GM23248 (cell line): ENCODE data around the gene CYTL1. TPM values are rescaled to one million over a fixed set of nuclear protein-coding genes. Genes with fewer than 3 reads are reported as not detected.

Source experiments
- DNase-seq: peaks from one replicate; pipeline ENCODE4 v3.0.0-alpha.2; 2015
- H2AFZ ChIP-seq: fragments of 200-600 bp; sonication (generic); 2 replicates; pipeline ENCODE4 v1.6.1; 2016; ENCODE audit warnings: antibody characterized with exemption
- H3F3A ChIP-seq: fragments of 200-600 bp; sonication (generic); 2 replicates; pipeline ENCODE4 v1.6.1; 2016; ENCODE audit warnings: mild to moderate bottlenecking, antibody characterized with exemption, mixed run types; ENCODE audit not compliant: insufficient read depth
- H3K27ac ChIP-seq: fragments of 200-600 bp; sonication (generic); 2 replicates; pipeline ENCODE4 v1.5.1; 2016; ENCODE audit warnings: mild to moderate bottlenecking
- H3K27me3 ChIP-seq: fragments of 200-600 bp; sonication (generic); replicated peaks from 2 replicates; pipeline ENCODE4 v1.6.1; 2016; ENCODE audit warnings: mild to moderate bottlenecking; ENCODE audit not compliant: insufficient read depth
- H3K36me3 ChIP-seq: fragments of 200-600 bp; sonication (generic); 2 replicates; pipeline ENCODE4 v1.6.1; 2016; ENCODE audit warnings: low read depth, mild to moderate bottlenecking
- H3K4me1 ChIP-seq: fragments of 200-600 bp; sonication (generic); 2 replicates; pipeline ENCODE4 v1.6.1; 2016; ENCODE audit warnings: mild to moderate bottlenecking; ENCODE audit not compliant: insufficient read depth
- H3K4me2 ChIP-seq: fragments of 200-600 bp; sonication (generic); one replicate; pipeline ENCODE4 v1.6.1; 2016; ENCODE audit warnings: mild to moderate bottlenecking; ENCODE audit not compliant: unreplicated experiment
- H3K4me3 ChIP-seq: fragments of 200-600 bp; sonication (generic); 2 replicates; pipeline ENCODE4 v1.5.1; 2016; ENCODE audit warnings: mild to moderate bottlenecking
- H3K79me2 ChIP-seq: fragments of 200-600 bp; sonication (generic); 2 replicates; pipeline ENCODE4 v1.6.1; 2016; ENCODE audit warnings: mild to moderate bottlenecking; ENCODE audit not compliant: insufficient read depth
- H3K9ac ChIP-seq: fragments of 200-600 bp; sonication (generic); 2 replicates; pipeline ENCODE4 v1.6.1; 2016; ENCODE audit warnings: mild to moderate bottlenecking
- H3K9me2 ChIP-seq: fragments of 200-600 bp; sonication (generic); 2 replicates; pipeline ENCODE4 v1.6.1; 2016; ENCODE audit warnings: mixed run types, mild to moderate bottlenecking, moderate library complexity; ENCODE audit not compliant: insufficient read depth
- H3K9me3 ChIP-seq: fragments of 200-600 bp; sonication (generic); one replicate; pipeline ENCODE4 v1.6.1; 2017; ENCODE audit warnings: low read depth
- H4K20me1 ChIP-seq: fragments of 200-600 bp; sonication (generic); 2 replicates; pipeline ENCODE4 v1.6.0; 2016; ENCODE audit not compliant: insufficient read depth
- EZH2 ChIP-seq: fragments of 200-600 bp; sonication (generic); IDR thresholded peaks from 2 replicates; pipeline ENCODE4 v1.6.1; 2018; ENCODE audit warnings: antibody characterized with exemption, mild to moderate bottlenecking; ENCODE audit not compliant: insufficient read depth, poor library complexity, severe bottlenecking
- EZH2phosphoT487 ChIP-seq: fragments of 200-600 bp; sonication (generic); IDR thresholded peaks from 2 replicates; pipeline ENCODE4 v1.6.1; 2018; ENCODE audit warnings: antibody characterized with exemption, moderate library complexity, mild to moderate bottlenecking, low read depth; ENCODE audit not compliant: insufficient read depth
- WGBS, 2 experiments: methylation state at CpG; one replicate each; pipeline ENCODE4 v1.1.6; 2015 to 2017; ENCODE audit warnings: low lambda C conversion rate in 2 of 2, low coverage in 1 of 2; ENCODE audit errors: missing lambda C conversion rate in 2 of 2; 5-methylcytosine and 5-hydroxymethylcytosine counted together
- in situ Hi-C: fragments of 300-500 bp; cut with MboI; formaldehyde crosslinking; loops from 2 replicates; pipeline ENCODE4 v1.15.0; 2020
- polyA plus RNA-seq: library from polyadenylated mRNA; unstranded; fragments of >200 nt; fragmentation: Nextera tagmentation; extraction: Ambion mirVana; gene quantifications from 2 replicates; pipeline ENCODE4 v1.2.1, GENCODE V29; 2016
- total RNA-seq: library from RNA; depleted of rRNA; stranded (reverse); fragments of >200 nt; shearing (Covaris generic); gene quantifications from 2 replicates; pipeline ENCODE4 v1.2.3, GENCODE V29; 2014

The CYTL1 gene
- total and polyA plus RNA-seq, 2 experiments from 2014 or later: 1.1 TPM; not detected in 1

DNA sequence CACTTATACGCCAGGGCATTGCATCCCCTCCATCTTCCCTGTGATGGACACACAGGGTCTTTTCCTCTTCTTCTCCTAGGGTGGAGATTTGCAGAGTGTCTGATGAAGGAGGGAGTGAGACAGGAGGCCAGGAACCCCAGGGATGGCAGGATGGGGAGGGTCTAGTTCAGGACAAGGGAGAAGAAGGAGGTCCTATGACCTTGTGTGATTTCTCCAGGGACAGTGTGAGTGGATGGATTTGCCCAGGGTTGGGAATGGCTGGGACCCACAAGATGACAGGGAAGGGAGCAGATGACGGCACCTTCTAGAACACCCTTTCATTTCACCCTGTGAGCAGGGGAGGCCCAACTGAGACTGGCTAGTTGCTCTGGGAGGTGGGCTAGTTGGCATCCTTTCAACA is 34.2 kb downstream of the CYTL1 start:
- H3K27me3 ChIP-seq: no peaks in the 10 kb centered on the region
- in situ Hi-C loops: loop anchor here (25.0 kb wide), 2 partner anchors 298 to 498 kb away; no protein-coding TSS in a partner anchor
- 94% methylated on average over 2 of the region's 2 CpGs for whole genome bisulfite sequencing, 2 experiments
- H3F3A ChIP-seq: peaks cover 9% of the 10 kb centered on the region; the same call in 1 of the 2 replicates
- no peak overlapping the region for H2AFZ ChIP-seq
- no peaks in the 10 kb centered on the region for H3K36me3 ChIP-seq
- H3K4me1 ChIP-seq: peaks cover 13% of the 10 kb centered on the region
- no peaks in the 10 kb centered on the region for H3K9me3 ChIP-seq
- no peak overlapping the region for H3K9ac ChIP-seq
- no peaks in the 10 kb centered on the region for H4K20me1 ChIP-seq
- no peaks in the 10 kb centered on the region for H3K9me2 ChIP-seq
- no peak overlapping the region for H3K27ac ChIP-seq
- DNase-seq: no peak
- TF ChIP-seq EZH2phosphoT487 (no peak), EZH2 (no peak)
- no peak overlapping the region for H3K4me3 ChIP-seq
- H3K79me2 ChIP-seq: no peaks in the 10 kb centered on the region
- no peak overlapping the region for H3K4me2 ChIP-seq

GRCh38 chr4:4984186-4984585 is 35.1 kb downstream of the CYTL1 start:
- in situ Hi-C loops: loop anchor here (25.0 kb wide), 2 partner anchors 297 to 497 kb away; no protein-coding TSS in a partner anchor
- WGBS, 2 experiments: 83 to 92% methylated on average over 2 of the region's 2 CpGs
- H3F3A ChIP-seq: 0 out of 2 replicates have a peak, but pooled peaks cover 9% of the 10 kb centered on the region

GRCh38 chr4:4981827-4982226 is 37.4 kb downstream of the CYTL1 start:
- H3K27ac ChIP-seq: 0 out of 2 replicates have a peak overlapping the region, but pooled peaks have one; percentile 26
- H3K9ac ChIP-seq: no peak overlapping the region
- no peaks in the 10 kb centered on the region for H4K20me1 ChIP-seq
- H3K9me2 ChIP-seq: no peaks in the 10 kb centered on the region
- no peaks in the 10 kb centered on the region for H3K36me3 ChIP-seq
- H3K27me3 ChIP-seq: no peaks in the 10 kb centered on the region
- no peaks in the 10 kb centered on the region for H3K9me3 ChIP-seq
- DNase-seq: no peak
- TF ChIP-seq EZH2 (no peak), EZH2phosphoT487 (no peak)
- in situ Hi-C loops: loop anchor here (25.0 kb wide), 2 partner anchors 295 to 495 kb away; no protein-coding TSS in a partner anchor
- H3K4me1 ChIP-seq: peaks cover 12% of the 10 kb centered on the region; the same call in 1 of the 2 replicates
- H3F3A ChIP-seq: 0 out of 2 replicates have a peak, but pooled peaks cover 9% of the 10 kb centered on the region
- peak overlapping the region; percentile 25; the same call in 1 of the 2 replicates for H2AFZ ChIP-seq
- H3K4me2 ChIP-seq: peak overlapping the region; percentile 16
- no peak overlapping the region for H3K4me3 ChIP-seq
- H3K79me2 ChIP-seq: no peaks in the 10 kb centered on the region
- WGBS, 2 experiments: 16 to 33% methylated on average over 8 of the region's 8 CpGs

More at GRCh38 chr4:4984186-4984585, 35.1 kb downstream of the CYTL1 start:
- Histone ChIP-seq H3K4me3 (no peak overlapping the region), H3K27me3 (no peaks in the 10 kb centered on the region), H4K20me1 (no peaks in the 10 kb centered on the region), H3K9me3 (no peaks in the 10 kb centered on the region), H3K4me1 (peaks cover 12% of the 10 kb centered on the region; the same call in 1 of the 2 replicates), H3K36me3 (no peaks in the 10 kb centered on the region), H2AFZ (no peak overlapping the region), H3K79me2 (no peaks in the 10 kb centered on the region), H3K27ac (no peak overlapping the region), H3K9me2 (no peaks in the 10 kb centered on the region), H3K9ac (no peak overlapping the region), H3K4me2 (no peak overlapping the region)
- no peak for TF ChIP-seq EZH2phosphoT487
- DNase-seq: no peak

DNA sequence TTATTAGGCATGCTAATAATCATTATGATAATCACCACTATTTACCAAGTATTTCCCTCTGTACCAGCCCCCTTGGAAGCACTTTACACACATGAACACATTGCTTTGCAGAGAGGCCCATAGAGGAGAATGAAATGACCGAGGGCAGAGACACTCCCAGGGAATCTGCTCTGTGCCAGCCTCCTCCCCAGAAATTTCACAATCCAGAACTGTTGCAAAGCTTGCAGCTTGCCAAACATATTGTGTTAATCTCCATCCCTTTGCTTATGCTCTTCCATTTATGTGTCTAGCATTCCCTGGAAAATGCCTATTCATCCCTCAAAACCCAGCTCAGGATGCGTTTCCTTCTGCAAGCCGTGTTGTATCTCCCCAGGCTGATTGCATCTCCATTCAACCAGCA is 37.8 kb downstream of the CYTL1 start:
- in situ Hi-C loops: loop anchor here (25.0 kb wide), 2 partner anchors 294 to 494 kb away; no protein-coding TSS in a partner anchor
- TF ChIP-seq EZH2phosphoT487: no peak
- no peak for TF ChIP-seq EZH2
- Histone ChIP-seq H3K27me3 (no peaks in the 10 kb centered on the region), H3K9ac (no peak overlapping the region), H3K36me3 (no peaks in the 10 kb centered on the region), H3K9me3 (no peaks in the 10 kb centered on the region), H3K4me2 (peak overlapping the region; percentile 16), H3K27ac (0 out of 2 replicates have a peak overlapping the region, but pooled peaks have one; percentile 26), H3F3A (0 out of 2 replicates have a peak, but pooled peaks cover 9% of the 10 kb centered on the region), H3K4me3 (no peak overlapping the region), H2AFZ (peak overlapping the region; percentile 25; the same call in 1 of the 2 replicates), H4K20me1 (no peaks in the 10 kb centered on the region), H3K4me1 (peaks cover 12% of the 10 kb centered on the region; the same call in 1 of the 2 replicates), H3K9me2 (no peaks in the 10 kb centered on the region), H3K79me2 (no peaks in the 10 kb centered on the region)
- peak; percentile 88 for DNase-seq
- 5 to 6% methylated on average over 3 of the region's 3 CpGs for WGBS, 2 experiments
